Lower lobe of right lung (tissue), 2 donors: ENCODE data around the gene PRKD2. TPM values are rescaled to one million over a fixed set of nuclear protein-coding genes. Genes with fewer than 3 reads are reported as not detected.

Experiments used
- ATAC-seq, 2 donors: fragments of 200-7000 bp; cut with Tn5 transposase; one replicate each; pipeline ENCODE4 v1.9.1; 2020 to 2022; ENCODE audit warnings: mild to moderate bottlenecking in 2 of 2, moderate library complexity in 2 of 2
- DNase-seq: peaks from one replicate; pipeline ENCODE4 v3.0.0-alpha.2; 2020
- H3K27ac ChIP-seq: fragments of 200-600 bp; one replicate; pipeline ENCODE4 v1.8.0; 2022
- H3K27me3 ChIP-seq: fragments of 200-600 bp; one replicate; pipeline ENCODE4 v1.8.0; 2022; ENCODE audit warnings: low read depth
- H3K36me3 ChIP-seq: fragments of 200-600 bp; one replicate; pipeline ENCODE4 v1.8.0; 2022; ENCODE audit warnings: mild to moderate bottlenecking
- H3K4me1 ChIP-seq: fragments of 200-600 bp; one replicate; pipeline ENCODE4 v1.8.0; 2022
- H3K4me3 ChIP-seq: fragments of 200-600 bp; one replicate; pipeline ENCODE4 v1.8.0; 2022; ENCODE audit warnings: mild to moderate bottlenecking
- H3K9me3 ChIP-seq: fragments of 200-600 bp; one replicate; pipeline ENCODE4 v1.8.0; 2022
- CTCF ChIP-seq: fragments of 200-600 bp; IDR thresholded peaks from one replicate; pipeline ENCODE4 v1.8.0; 2022; ENCODE audit warnings: antibody characterized with exemption, mild to moderate bottlenecking
- intact Hi-C: fragments of 100-400 bp; cut with DNase I; formaldehyde crosslinking; loops from one replicate; pipeline ENCODE4 v1.11.0; 2022
- total RNA-seq: library from RNA; stranded (reverse); fragmentation: NEBNext Ultra II Directional; extraction: Animal tissue kit (Norgen Biotek cat#: 25700); gene quantifications from one replicate; pipeline ENCODE4 v1.2.1, GENCODE V29; 2021
- donor health status: DM: no; HTN: yes; CAD: no; lungs with severe emphysema.

The PRKD2 gene
- total RNA-seq, 1 donor from 2014 or later = 45.0 TPM

GRCh38 chr19:46723471-46723870 is 6.6 kb upstream of the PRKD2 start:
- no peaks in the 10 kb centered on the region for H3K27me3 ChIP-seq
- no peak overlapping the region for H3K4me3 ChIP-seq
- peaks cover 37% of the 10 kb centered on the region for H3K4me1 ChIP-seq
- no peak for TF ChIP-seq CTCF
- intact Hi-C loops = no loop called here
- no peak overlapping the region for H3K27ac ChIP-seq
- peaks cover 89% of the 10 kb centered on the region for H3K36me3 ChIP-seq
- ATAC-seq (no peak), DNase-seq (no peak)
- no peaks in the 10 kb centered on the region for H3K9me3 ChIP-seq

- Histone ChIP-seq H3K36me3 (peaks cover 84% of the 10 kb centered on the region), H3K27me3 (no peaks in the 10 kb centered on the region), H3K4me3 (no peak overlapping the region), H3K9me3 (no peaks in the 10 kb centered on the region), H3K27ac (no peak overlapping the region), H3K4me1 (peaks cover 37% of the 10 kb centered on the region)
- ATAC-seq = no peak
- intact Hi-C loops = no loop called here
- DNase-seq = no peak
- no peak for TF ChIP-seq CTCF
These were observed 6.1 kb upstream of the PRKD2 start for GRCh38 chr19:46723023-46723461.

GRCh38 chr19:46722421-46723022 is 5.6 kb upstream of the PRKD2 start:
- no peak overlapping the region for H3K4me3 ChIP-seq
- no peak for TF ChIP-seq CTCF
- H3K27ac ChIP-seq = no peak overlapping the region
- peaks cover 37% of the 10 kb centered on the region for H3K4me1 ChIP-seq
- intact Hi-C loops = no loop called here
- peaks cover 79% of the 10 kb centered on the region for H3K36me3 ChIP-seq
- H3K27me3 ChIP-seq = no peaks in the 10 kb centered on the region
- H3K9me3 ChIP-seq = no peaks in the 10 kb centered on the region
- ATAC-seq (no peak), DNase-seq (peak; percentile 40)

GRCh38 chr19:46722004-46722380 is 5.1 kb upstream of the PRKD2 start:
- H3K27ac ChIP-seq = no peak overlapping the region
- H3K4me3 ChIP-seq = no peak overlapping the region
- intact Hi-C loops = no loop called here
- H3K4me1 ChIP-seq = peaks cover 39% of the 10 kb centered on the region
- no peaks in the 10 kb centered on the region for H3K9me3 ChIP-seq
- no peaks in the 10 kb centered on the region for H3K27me3 ChIP-seq
- no peak for ATAC-seq
- peaks cover 74% of the 10 kb centered on the region for H3K36me3 ChIP-seq
- no peak for DNase-seq
- TF ChIP-seq CTCF = no peak

- Histone ChIP-seq H3K27ac (no peak overlapping the region), H3K4me3 (no peak overlapping the region), H3K36me3 (peaks cover 68% of the 10 kb centered on the region), H3K9me3 (no peaks in the 10 kb centered on the region), H3K4me1 (peaks cover 36% of the 10 kb centered on the region), H3K27me3 (no peaks in the 10 kb centered on the region)
- no peak for TF ChIP-seq CTCF
- DNase-seq (no peak), ATAC-seq (no peak)
- intact Hi-C loops = no loop called here
These were observed 4.5 kb upstream of the PRKD2 start for GRCh38 chr19:46721269-46722003.
